ENCODE results near the gene CYP2S1. TPM values are rescaled to one million over a fixed set of nuclear protein-coding genes. Genes with fewer than 3 reads are reported as not detected.

CYP2S1 gene
- total RNA-seq, 1 donor from 2014 or later, result 11.0 TPM

DNA sequence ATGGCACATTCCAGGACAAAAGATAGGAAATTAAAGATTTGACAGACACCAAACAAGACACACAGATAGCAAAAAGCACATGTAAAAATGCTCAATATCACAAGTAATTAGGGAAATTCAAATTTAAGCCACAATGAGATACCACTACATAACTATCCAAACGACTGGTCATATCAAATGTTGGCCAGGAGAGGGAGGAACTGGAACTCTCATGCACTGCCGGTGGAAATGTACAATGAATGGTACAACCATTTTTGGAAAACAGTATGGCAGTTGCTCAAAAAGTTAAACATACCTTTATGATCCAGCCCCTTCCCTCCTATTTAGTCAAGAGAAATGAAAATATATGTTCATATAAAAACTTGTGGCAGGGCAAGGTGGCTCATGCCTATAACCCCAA is 36.8 kb upstream of the CYP2S1 start:
- Histone ChIP-seq H3K4me1 (no peaks in the 10 kb centered on the region), H3K36me3 (no peaks in the 10 kb centered on the region), H3K27ac (no peak overlapping the region), H3K4me3 (no peak overlapping the region), H3K27me3 (ENCODE audit: low read depth) (no peaks in the 10 kb centered on the region), H3K9me3 (no peaks in the 10 kb centered on the region)
- DNase-seq (no peak), ATAC-seq (no peak)
- TF ChIP-seq, protein P1, sequence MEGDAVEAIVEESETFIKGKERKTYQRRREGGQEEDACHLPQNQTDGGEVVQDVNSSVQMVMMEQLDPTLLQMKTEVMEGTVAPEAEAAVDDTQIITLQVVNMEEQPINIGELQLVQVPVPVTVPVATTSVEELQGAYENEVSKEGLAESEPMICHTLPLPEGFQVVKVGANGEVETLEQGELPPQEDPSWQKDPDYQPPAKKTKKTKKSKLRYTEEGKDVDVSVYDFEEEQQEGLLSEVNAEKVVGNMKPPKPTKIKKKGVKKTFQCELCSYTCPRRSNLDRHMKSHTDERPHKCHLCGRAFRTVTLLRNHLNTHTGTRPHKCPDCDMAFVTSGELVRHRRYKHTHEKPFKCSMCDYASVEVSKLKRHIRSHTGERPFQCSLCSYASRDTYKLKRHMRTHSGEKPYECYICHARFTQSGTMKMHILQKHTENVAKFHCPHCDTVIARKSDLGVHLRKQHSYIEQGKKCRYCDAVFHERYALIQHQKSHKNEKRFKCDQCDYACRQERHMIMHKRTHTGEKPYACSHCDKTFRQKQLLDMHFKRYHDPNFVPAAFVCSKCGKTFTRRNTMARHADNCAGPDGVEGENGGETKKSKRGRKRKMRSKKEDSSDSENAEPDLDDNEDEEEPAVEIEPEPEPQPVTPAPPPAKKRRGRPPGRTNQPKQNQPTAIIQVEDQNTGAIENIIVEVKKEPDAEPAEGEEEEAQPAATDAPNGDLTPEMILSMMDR (IDR thresholded peaks at IDR 0.05), result no peak
- intact Hi-C loops (cut with DNase I), result no loop called here

DNA sequence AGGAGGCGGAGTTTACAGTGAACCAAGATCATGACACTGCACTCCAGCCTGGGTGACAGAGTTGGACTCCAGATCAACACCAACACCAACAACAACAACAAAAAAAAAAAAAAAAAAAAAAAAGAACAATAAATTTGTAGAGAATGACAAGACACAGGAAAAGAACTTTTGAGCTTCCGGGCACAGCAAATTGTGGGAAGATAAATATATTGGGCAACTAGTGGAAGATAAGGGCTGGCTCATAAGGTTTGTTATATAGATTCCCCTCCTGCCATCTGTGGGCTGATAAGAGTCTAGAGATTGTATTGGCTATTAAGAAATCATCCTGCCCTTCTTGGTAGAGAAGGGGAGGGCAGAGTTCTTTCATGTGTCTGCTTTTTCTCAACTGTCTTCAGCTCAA is 33.1 kb upstream of the CYP2S1 start:
- intact Hi-C loops (cut with DNase I), result no loop called here
- TF ChIP-seq, protein P1 (IDR thresholded peaks at IDR 0.05), result no peak
- no peaks in the 10 kb centered on the region for H3K9me3 ChIP-seq
- no peaks in the 10 kb centered on the region for H3K4me1 ChIP-seq
- H3K4me3 ChIP-seq, result no peak overlapping the region
- no peak for ATAC-seq
- no peak for DNase-seq
- no peaks in the 10 kb centered on the region for H3K36me3 ChIP-seq
- no peaks in the 10 kb centered on the region for H3K27me3 ChIP-seq (ENCODE audit: low read depth)
- no peak overlapping the region for H3K27ac ChIP-seq

DNA sequence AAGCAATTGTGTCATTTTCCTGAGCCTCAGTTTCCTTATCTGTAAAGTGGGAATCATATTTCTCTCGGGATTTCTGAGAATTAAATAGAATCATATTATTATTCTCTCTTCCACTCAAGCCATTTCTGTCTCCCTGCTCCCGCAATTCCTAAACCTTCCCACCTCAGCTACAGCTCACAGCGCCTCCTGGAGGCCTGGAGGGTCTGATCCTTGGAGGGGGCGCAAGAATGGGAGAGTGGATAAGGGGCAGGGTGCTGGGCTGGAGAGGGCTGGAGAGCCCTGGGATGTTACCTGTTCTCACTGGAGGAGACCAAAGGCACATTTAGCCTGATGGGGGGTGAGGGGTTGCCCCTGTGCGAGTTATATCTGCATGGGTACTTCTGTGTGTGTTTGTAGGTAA is 31.1 kb upstream of the CYP2S1 start:
- TF ChIP-seq, protein P1 (IDR thresholded peaks at IDR 0.05), result no peak
- Histone ChIP-seq H3K27me3 (ENCODE audit: low read depth) (no peaks in the 10 kb centered on the region), H3K4me3 (no peak overlapping the region), H3K9me3 (no peaks in the 10 kb centered on the region), H3K27ac (no peak overlapping the region), H3K4me1 (no peaks in the 10 kb centered on the region), H3K36me3 (no peaks in the 10 kb centered on the region)
- ATAC-seq (no peak), DNase-seq (no peak)
- intact Hi-C loops (cut with DNase I), result no loop called here

DNA sequence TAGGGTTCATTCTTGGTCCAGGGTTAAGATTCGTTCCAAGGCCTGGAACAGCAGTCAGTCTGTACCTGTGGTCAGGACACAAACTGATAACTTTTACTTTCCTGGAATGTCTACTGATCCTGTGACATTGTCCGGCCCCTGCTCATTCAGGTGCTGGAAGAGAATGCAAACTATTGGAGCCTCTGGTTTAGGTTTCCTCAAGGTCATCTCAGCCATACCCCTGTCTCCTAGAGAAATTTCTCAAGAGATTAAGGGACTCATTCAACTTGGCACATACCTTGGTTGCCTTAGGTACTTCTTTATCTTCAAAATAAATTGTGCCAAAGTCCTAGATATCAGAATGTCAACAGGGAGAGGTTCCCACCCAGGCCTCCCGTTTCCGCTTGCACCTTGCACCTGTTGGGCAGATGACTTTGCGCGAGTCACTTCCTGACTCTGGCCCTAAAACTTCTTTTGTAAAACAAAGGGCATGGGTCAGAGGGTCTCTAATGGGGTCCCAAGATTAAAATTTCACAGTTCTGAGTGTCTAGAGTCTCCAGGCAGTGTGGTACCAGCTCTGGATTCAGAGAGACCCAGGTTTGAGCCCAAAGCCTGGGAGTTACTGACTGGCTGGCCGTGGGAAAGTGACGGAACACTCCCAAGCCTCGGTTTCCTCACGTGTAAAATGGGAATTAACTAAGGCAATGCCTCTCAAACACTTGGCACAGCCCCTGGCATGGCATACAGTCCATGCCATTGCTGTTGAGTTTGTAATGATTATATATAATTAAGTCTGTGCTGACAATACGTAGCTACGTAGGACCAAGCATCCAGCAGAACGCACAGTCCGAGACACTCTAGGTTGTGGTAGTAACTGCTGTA is 25.8 kb upstream of the CYP2S1 start:
- no peaks in the 10 kb centered on the region for H3K9me3 ChIP-seq
- TF ChIP-seq, protein P1 (IDR thresholded peaks at IDR 0.05), result no peak
- H3K27me3 ChIP-seq (ENCODE audit: low read depth), result no peaks in the 10 kb centered on the region
- DNase-seq, result no peak
- ATAC-seq, result no peak
- intact Hi-C loops (cut with DNase I), result no loop called here
- H3K4me1 ChIP-seq, result no peaks in the 10 kb centered on the region
- no peak overlapping the region for H3K4me3 ChIP-seq
- H3K36me3 ChIP-seq, result no peaks in the 10 kb centered on the region
- no peak overlapping the region for H3K27ac ChIP-seq

DNA sequence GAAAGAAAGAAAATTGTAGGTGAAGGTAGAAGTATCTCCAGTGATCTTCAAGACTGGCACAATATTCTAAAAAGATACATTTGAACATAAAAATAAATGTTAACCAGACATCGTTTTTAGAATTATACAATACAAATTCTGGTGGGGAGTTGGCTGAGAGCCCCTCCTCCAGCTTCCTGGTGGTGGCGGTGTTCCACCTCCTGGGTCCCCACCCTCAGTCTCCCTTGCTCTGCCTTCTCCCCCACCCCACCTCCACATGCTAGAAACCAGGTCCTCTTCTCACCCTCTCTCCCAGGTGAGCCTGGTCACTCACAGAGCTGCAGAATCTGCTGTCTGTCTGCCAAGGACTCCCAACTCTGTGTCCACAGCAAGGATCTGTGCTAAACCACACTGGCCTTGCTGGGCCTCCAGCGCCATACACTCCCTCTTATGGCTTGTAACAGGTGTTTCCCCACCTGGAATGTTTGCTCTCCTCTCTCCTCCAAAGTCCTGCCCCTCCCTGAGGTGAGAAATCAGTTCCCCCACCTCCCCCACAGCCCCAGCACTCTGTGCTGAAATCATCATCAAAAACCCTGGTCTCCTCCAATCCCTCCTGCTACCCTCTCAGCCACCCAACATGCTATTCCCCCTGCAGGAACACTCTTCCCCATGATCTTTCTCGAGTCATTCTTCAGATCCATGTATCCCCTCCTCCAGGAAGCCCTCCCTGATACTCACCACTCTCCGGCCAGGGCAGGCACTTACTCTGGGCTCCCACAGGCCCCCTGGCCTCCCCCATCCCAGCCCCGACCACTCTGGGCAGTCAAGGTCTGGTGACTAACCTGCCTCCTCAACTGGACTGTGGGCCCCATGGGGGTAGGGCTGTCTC is 20.5 kb upstream of the CYP2S1 start:
- H3K27ac ChIP-seq, result peak overlapping the region; percentile 56
- H3K9me3 ChIP-seq, result no peaks in the 10 kb centered on the region
- H3K4me3 ChIP-seq, result no peak overlapping the region
- H3K27me3 ChIP-seq (ENCODE audit: low read depth), result no peaks in the 10 kb centered on the region
- H3K36me3 ChIP-seq, result no peaks in the 10 kb centered on the region
- intact Hi-C loops (cut with DNase I), result no loop called here
- TF ChIP-seq, protein P1 (IDR thresholded peaks at IDR 0.05), result no peak
- peaks cover 15% of the 10 kb centered on the region for H3K4me1 ChIP-seq
- DNase-seq (peak; percentile 50), ATAC-seq (peak; percentile 70 to 72)

Data from lower lobe of right lung (tissue), 2 donors.